Measurements from ENCODE around the gene DYNC1LI1.
A peak's percentile ranks its signal among the peaks of the same experiment; 100 is the strongest.

DYNC1LI1 gene

DNA sequence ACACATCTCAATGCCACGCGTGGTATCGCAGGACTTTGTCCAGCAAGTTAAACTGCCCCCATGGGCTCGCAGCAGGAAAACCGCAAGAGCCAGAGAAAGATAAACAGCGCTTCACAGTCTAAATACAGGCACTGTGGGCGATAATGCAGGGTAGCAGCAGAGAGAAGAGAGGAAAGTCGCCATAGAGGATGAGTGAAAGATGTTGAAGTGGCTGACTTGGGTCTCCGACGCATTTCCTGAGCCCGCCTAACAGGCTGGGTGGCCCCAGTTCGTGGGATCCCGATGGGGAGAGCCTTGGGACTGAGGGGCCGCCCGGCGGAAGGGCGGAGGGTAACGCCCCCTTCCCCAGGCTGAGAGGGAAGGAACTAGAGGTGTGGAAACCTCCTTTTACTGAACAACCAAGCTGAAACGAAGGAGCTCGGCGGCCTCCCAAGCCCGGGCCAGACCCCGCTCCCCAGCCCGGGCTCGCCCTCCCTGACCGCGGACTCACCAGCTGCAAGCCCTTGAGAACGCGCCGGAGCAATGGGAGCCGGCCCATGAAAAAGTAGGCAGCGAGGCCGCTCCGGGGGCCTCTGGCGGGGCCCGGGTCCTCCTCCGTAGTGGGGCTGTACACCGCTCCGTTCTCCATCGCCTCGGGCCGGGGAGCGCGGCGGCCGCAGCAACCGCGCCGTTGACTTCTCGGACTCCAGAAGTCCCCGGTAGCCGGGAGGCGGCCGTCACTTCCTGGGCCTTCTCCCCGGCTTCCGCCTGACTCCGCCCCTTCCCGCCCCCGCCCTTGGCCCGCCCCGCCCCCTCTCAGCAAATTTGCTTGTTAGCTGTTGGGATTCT lies 68.3 kb downstream of the DYNC1LI1 start, which contains the start of gene CMTM6:
CMTM6 (minus strand) TSS at position 735 of the 828 bp plus-strand sequence; CDS start at position 628, 107 bp downstream.
- TF ChIP-seq, protein P1, sequence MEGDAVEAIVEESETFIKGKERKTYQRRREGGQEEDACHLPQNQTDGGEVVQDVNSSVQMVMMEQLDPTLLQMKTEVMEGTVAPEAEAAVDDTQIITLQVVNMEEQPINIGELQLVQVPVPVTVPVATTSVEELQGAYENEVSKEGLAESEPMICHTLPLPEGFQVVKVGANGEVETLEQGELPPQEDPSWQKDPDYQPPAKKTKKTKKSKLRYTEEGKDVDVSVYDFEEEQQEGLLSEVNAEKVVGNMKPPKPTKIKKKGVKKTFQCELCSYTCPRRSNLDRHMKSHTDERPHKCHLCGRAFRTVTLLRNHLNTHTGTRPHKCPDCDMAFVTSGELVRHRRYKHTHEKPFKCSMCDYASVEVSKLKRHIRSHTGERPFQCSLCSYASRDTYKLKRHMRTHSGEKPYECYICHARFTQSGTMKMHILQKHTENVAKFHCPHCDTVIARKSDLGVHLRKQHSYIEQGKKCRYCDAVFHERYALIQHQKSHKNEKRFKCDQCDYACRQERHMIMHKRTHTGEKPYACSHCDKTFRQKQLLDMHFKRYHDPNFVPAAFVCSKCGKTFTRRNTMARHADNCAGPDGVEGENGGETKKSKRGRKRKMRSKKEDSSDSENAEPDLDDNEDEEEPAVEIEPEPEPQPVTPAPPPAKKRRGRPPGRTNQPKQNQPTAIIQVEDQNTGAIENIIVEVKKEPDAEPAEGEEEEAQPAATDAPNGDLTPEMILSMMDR (IDR thresholded peaks at IDR 0.05; ENCODE audit: control insufficient read depth, extremely low read depth, insufficient read depth), result no peak
- peak; percentile 32 for DNase-seq (ENCODE audit: low read depth)
- H3K4me3 ChIP-seq (ENCODE audit: low read depth, low read length), result peak within 1 kb of the TSS; percentile 91

GRCh38 chr3:32501783-32502117 lies 68.9 kb downstream of the DYNC1LI1 start:
- no peak for DNase-seq (ENCODE audit: low read depth)
- H3K4me3 ChIP-seq (ENCODE audit: low read depth, low read length), result peak overlapping the region; percentile 91
- TF ChIP-seq, protein P1 (IDR thresholded peaks at IDR 0.05; ENCODE audit: control insufficient read depth, extremely low read depth, insufficient read depth), result no peak

- no peak for DNase-seq (ENCODE audit: low read depth)
- TF ChIP-seq, protein P1 (IDR thresholded peaks at IDR 0.05; ENCODE audit: control insufficient read depth, extremely low read depth, insufficient read depth), result no peak
- peak overlapping the region; percentile 91 for H3K4me3 ChIP-seq (ENCODE audit: low read depth, low read length)
Observed at GRCh38 chr3:32500880-32501782, 69.5 kb downstream of the DYNC1LI1 start.

DNA sequence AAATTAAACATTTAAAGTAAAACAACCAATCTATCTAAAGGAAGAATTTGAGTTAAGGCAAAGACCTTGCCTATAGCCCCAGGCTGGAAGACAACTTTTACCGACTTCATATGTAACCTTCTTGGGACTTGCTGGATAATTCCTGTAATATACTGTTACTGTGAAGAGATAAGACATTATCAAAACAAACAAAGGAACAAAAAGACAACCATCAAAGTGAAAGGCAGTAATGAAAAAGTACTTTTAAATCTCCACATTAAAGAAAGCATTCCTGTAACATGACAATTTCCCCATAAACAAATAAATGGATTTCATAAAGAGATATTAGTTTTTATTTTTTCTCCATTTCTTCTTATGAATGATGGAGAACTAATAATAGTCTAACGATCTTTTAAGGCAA lies 70.4 kb downstream of the DYNC1LI1 start:
- DNase-seq (ENCODE audit: low read depth), result no peak
- no peak overlapping the region for H3K4me3 ChIP-seq (ENCODE audit: low read depth, low read length)
- TF ChIP-seq, protein P1 (IDR thresholded peaks at IDR 0.05; ENCODE audit: control insufficient read depth, extremely low read depth, insufficient read depth), result no peak

DNA sequence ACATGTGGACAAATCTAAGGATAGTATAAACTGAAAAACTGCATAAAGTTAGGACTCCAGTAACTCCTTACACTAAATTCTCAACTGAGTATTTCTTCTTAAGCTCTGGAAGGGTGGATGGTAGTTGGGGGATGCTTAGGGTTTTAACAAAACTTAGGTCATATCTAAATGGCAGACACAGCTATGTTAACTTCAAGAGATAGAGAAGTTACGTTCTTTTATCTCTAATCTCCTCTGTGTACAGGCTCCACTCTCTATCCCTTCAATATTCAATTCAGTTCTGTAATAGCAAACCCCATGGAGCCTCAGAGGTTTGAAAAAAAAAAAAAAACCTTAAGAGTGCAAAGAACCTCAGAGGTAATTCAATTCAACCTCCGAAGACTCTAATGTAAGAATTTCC lies 71.1 kb downstream of the DYNC1LI1 start:
- DNase-seq (ENCODE audit: low read depth), result no peak
- no peak overlapping the region for H3K4me3 ChIP-seq (ENCODE audit: low read depth, low read length)
- TF ChIP-seq, protein P1 (IDR thresholded peaks at IDR 0.05; ENCODE audit: control insufficient read depth, extremely low read depth, insufficient read depth), result no peak

GRCh38 chr3:32498992-32499391 lies 71.7 kb downstream of the DYNC1LI1 start:
- no peak for DNase-seq (ENCODE audit: low read depth)
- TF ChIP-seq, protein P1 (IDR thresholded peaks at IDR 0.05; ENCODE audit: control insufficient read depth, extremely low read depth, insufficient read depth), result no peak
- H3K4me3 ChIP-seq (ENCODE audit: low read depth, low read length), result no peak overlapping the region
